GM12875 (cell line): Measurements from ENCODE around the gene CAMK1D.
"Not testable (repeated sequence)": the region's sequence is repeated elsewhere in the genome, so short reads cannot be mapped to it uniquely, and the experiment has no call there.

Source experiments
- H3K4me3 ChIP-seq: one replicate; pipeline ENCODE4 v1.5.1; 2011; ENCODE audit warnings: low read depth, low read length, control low read depth
- TF ChIP-seq, protein P1 (sequence below): IDR thresholded peaks from 2 replicates; pipeline ENCODE4 v1.5.1; 2011; ENCODE audit warnings: low read depth, mild to moderate bottlenecking, control low read depth, inconsistent platforms, low read length, moderate library complexity, borderline replicate concordance; ENCODE audit not compliant: insufficient read depth

The CAMK1D gene

DNA sequence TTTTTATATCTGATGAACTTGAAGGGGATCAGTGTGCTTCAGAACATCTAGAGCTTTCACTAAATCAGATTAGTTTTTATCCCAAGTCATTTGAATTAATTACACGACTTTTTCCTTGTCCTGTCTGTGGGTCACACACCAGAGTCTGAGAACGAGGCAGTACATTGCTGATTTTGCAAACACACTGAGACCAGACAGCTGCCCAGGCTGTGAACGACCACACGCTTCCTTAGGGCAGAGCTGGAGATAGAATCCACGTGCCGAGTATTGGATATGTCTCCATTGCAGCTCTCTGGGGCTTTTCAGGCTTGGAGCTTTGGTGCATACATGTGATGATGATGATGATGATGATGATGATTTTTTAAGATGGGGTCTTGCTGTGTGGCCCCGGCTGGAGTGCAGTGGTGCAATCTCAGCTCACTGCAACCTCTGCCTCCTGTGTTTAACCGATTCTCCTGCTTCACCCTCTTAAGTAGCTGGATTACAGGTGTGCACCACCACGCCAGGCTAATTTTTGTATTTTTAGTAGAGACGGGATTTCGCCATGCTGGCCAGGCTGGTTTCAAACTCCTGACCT, 81.1 kb downstream of the CAMK1D start:
- TF ChIP-seq, protein P1, sequence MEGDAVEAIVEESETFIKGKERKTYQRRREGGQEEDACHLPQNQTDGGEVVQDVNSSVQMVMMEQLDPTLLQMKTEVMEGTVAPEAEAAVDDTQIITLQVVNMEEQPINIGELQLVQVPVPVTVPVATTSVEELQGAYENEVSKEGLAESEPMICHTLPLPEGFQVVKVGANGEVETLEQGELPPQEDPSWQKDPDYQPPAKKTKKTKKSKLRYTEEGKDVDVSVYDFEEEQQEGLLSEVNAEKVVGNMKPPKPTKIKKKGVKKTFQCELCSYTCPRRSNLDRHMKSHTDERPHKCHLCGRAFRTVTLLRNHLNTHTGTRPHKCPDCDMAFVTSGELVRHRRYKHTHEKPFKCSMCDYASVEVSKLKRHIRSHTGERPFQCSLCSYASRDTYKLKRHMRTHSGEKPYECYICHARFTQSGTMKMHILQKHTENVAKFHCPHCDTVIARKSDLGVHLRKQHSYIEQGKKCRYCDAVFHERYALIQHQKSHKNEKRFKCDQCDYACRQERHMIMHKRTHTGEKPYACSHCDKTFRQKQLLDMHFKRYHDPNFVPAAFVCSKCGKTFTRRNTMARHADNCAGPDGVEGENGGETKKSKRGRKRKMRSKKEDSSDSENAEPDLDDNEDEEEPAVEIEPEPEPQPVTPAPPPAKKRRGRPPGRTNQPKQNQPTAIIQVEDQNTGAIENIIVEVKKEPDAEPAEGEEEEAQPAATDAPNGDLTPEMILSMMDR, result no peak
- no peak overlapping the region for H3K4me3 ChIP-seq

- H3K4me3 ChIP-seq, result no peak overlapping the region
- TF ChIP-seq, protein P1, result no peak
These were observed 82.1 kb downstream of the CAMK1D start for GRCh38 chr10:12431151-12432101.

GRCh38 chr10:12432402-12433189, 83.2 kb downstream of the CAMK1D start:
- H3K4me3 ChIP-seq, result no peak overlapping the region
- TF ChIP-seq, protein P1, result no peak

- no peak overlapping the region for H3K4me3 ChIP-seq
- TF ChIP-seq, protein P1, result no peak
These were observed 84.9 kb downstream of the CAMK1D start for GRCh38 chr10:12434277-12434676.

- H3K4me3 ChIP-seq, result not testable (repeated sequence)
These were observed 85.3 kb downstream of the CAMK1D start for GRCh38 chr10:12434677-12435076.

DNA sequence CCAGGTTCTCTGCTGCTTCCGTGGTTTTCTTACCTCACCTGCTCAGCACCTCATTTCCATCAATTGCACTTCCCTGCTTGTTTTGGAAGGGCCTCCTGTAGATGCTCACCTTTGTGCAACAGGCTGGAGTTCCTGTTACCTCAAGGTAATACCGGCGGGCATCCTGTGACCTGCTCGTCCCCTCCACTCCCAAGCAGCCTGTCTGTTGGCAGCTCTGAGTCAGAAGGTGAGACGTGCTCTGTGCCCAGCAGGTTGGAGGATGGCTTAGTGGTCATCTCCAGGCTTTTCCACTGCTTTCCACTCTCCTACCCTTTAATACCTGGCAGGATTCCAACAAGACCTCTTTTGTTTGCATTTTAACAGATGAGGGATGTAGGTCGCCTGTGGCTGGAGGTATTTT, 86.0 kb downstream of the CAMK1D start:
- TF ChIP-seq, protein P1, result no peak
- no peak overlapping the region for H3K4me3 ChIP-seq

DNA sequence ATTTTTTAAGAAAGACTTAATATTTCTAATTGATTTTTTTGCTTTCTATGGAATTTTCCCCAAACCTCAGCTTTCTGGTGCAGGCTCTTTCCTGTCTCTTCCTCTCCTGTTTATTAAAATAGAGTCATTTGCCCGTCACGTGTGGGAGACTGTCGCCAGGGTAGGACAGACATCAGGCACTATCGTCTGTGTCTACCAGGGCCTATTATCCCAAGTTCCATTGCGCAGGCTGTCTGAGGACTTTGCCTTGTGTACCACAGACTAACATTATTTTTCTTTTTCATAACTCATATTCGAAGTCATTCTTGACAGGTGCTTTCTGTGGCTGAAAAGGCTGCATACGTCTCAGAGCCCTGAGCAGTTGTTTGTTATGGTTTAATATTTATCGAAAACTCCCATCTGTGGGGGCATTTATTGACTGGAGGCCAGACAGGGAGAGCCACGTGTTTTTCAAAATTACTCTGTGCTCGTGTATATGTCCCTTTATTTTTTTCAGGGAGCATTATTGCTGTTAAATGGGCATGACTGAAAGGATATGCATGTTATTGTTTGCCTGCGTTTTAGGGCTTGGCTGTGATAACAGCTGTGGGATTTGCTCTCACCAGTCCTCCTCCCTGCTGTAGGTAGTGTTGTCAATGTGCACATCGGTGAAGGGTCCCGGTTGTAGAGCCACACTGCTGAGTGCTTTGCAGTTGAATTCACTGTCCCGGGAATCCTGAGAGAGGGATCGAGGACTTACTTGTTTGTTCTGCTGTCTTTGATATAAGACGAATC, 89.8 kb downstream of the CAMK1D start:
- TF ChIP-seq, protein P1, result no peak
- no peak overlapping the region for H3K4me3 ChIP-seq

DNA sequence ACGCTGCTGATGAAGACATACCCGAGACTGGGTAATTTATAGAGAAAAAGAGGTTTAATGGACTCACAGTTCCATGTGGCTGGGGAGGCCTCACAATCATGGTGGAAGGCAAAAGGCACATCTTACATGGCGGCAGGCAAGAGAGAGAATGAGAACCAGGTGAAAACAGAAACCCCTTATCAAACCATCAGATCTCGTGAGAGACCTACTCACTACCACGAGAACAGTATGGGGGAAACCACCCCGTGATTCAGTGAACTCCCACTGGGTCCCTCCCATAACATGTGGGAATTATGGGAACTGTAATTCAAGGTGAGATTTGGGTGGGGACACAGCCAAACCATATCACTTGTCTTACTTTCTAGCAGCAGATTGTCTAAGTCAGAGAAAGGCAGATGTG, 90.4 kb downstream of the CAMK1D start:
- H3K4me3 ChIP-seq, result not testable (repeated sequence)
